Loucy (cell line): ENCODE measurements around the gene RIT2.

ENCODE experiments used
- EZH2phosphoT487 ChIP-seq: fragments of 200-600 bp; IDR thresholded peaks from 2 replicates; pipeline ENCODE4 v1.6.1; 2018; ENCODE audit warnings: antibody characterized with exemption, mild to moderate bottlenecking, moderate library complexity, borderline replicate concordance
- TF ChIP-seq, protein P1 (sequence below): fragments of 200-600 bp; sonication (generic); conservative IDR thresholded peaks from 2 replicates; pipeline ENCODE4 v1.5.1; 2014; ENCODE audit warnings: mild to moderate bottlenecking, antibody characterized with exemption, low read length

- TF ChIP-seq, protein P1, sequence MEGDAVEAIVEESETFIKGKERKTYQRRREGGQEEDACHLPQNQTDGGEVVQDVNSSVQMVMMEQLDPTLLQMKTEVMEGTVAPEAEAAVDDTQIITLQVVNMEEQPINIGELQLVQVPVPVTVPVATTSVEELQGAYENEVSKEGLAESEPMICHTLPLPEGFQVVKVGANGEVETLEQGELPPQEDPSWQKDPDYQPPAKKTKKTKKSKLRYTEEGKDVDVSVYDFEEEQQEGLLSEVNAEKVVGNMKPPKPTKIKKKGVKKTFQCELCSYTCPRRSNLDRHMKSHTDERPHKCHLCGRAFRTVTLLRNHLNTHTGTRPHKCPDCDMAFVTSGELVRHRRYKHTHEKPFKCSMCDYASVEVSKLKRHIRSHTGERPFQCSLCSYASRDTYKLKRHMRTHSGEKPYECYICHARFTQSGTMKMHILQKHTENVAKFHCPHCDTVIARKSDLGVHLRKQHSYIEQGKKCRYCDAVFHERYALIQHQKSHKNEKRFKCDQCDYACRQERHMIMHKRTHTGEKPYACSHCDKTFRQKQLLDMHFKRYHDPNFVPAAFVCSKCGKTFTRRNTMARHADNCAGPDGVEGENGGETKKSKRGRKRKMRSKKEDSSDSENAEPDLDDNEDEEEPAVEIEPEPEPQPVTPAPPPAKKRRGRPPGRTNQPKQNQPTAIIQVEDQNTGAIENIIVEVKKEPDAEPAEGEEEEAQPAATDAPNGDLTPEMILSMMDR = no peak
- TF ChIP-seq EZH2phosphoT487 = no peak
Measured at GRCh38 chr18:42941860-42942259, 173.6 kb downstream of the RIT2 start.
